ENCODE measurements around the gene CMC2.

CMC2 gene

DNA sequence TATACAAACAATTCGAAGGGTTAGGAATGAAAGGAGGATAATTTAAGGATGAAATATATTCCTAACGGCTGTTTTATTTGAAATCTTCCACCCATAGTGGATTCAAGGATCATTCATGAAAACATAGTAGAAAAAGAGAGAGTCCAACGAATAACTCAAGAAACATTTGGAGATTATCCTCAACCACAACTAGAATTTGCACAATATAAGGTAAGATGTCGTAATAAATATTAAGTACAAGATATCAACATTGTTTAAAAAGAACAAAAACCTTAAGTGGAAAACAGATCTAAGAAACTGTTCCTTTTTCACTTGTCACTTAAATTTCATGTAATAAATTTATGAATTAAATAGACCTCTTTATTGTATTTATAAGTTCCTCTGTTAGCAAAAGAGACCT, 19.7 kb upstream of the CMC2 start:
- Histone ChIP-seq H3K27me3 (ENCODE audit: control insufficient read depth, insufficient read depth, low read length) (no peaks in the 10 kb centered on the region), H3K4me2 (ENCODE audit: low read length) (no peak overlapping the region), H3K9ac (ENCODE audit: low read depth, low read length) (no peak overlapping the region), H3K36me3 (ENCODE audit: insufficient read depth, low read length) (peaks cover 36% of the 10 kb centered on the region), H3K9me3 (replicated peaks; ENCODE audit: low read length) (no peaks in the 10 kb centered on the region), H3K4me1 (ENCODE audit: control insufficient read depth, insufficient read depth, low read length) (no peaks in the 10 kb centered on the region), H3K4me3 (ENCODE audit: low read length) (no peak overlapping the region)

- Histone ChIP-seq H3K4me1 (ENCODE audit: control insufficient read depth, insufficient read depth, low read length) (no peaks in the 10 kb centered on the region), H3K9me3 (replicated peaks; ENCODE audit: low read length) (no peaks in the 10 kb centered on the region), H3K9ac (ENCODE audit: low read depth, low read length) (no peak overlapping the region), H3K4me2 (ENCODE audit: low read length) (no peak overlapping the region), H3K27me3 (ENCODE audit: control insufficient read depth, insufficient read depth, low read length) (no peaks in the 10 kb centered on the region), H3K4me3 (ENCODE audit: low read length) (no peak overlapping the region), H3K36me3 (ENCODE audit: insufficient read depth, low read length) (peaks cover 61% of the 10 kb centered on the region)
These were observed 11.8 kb upstream of the CMC2 start for GRCh38 chr16:81018496-81018895.

DNA sequence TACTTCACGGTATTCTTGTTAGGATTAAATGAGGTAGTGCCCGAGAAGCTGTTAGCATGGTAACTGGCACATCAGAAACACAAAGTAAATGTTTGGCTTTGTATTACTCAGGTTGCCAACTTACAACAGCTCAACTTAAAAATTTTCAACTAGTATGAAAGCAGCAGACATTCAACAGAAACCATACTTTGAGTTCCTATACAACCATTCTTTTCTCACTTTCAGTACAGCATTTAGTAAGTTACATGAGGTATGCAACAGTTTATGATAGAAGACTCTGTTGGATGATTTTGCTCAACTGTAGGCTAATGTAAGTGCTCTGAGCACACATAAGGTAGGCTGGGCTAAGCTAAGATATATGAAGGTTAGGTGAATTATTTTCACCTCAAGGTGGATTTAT, 8.0 kb upstream of the CMC2 start:
- H3K4me2 ChIP-seq (ENCODE audit: low read length): no peak overlapping the region
- H3K9ac ChIP-seq (ENCODE audit: low read depth, low read length): no peak overlapping the region
- no peaks in the 10 kb centered on the region for H3K27me3 ChIP-seq (ENCODE audit: control insufficient read depth, insufficient read depth, low read length)
- no peaks in the 10 kb centered on the region for H3K4me1 ChIP-seq (ENCODE audit: control insufficient read depth, insufficient read depth, low read length)
- peaks cover 48% of the 10 kb centered on the region for H3K36me3 ChIP-seq (ENCODE audit: insufficient read depth, low read length)
- H3K4me3 ChIP-seq (ENCODE audit: low read length): no peak overlapping the region
- H3K9me3 ChIP-seq (replicated peaks; ENCODE audit: low read length): no peaks in the 10 kb centered on the region

GRCh38 chr16:81012974-81013373, 6.3 kb upstream of the CMC2 start:
- H3K9ac ChIP-seq (ENCODE audit: low read depth, low read length): no peak overlapping the region
- H3K27me3 ChIP-seq (ENCODE audit: control insufficient read depth, insufficient read depth, low read length): no peaks in the 10 kb centered on the region
- no peak overlapping the region for H3K4me2 ChIP-seq (ENCODE audit: low read length)
- peaks cover 6% of the 10 kb centered on the region for H3K4me1 ChIP-seq (ENCODE audit: control insufficient read depth, insufficient read depth, low read length)
- H3K9me3 ChIP-seq (replicated peaks; ENCODE audit: low read length): no peaks in the 10 kb centered on the region
- H3K36me3 ChIP-seq (ENCODE audit: insufficient read depth, low read length): peaks cover 35% of the 10 kb centered on the region
- H3K4me3 ChIP-seq (ENCODE audit: low read length): no peak overlapping the region

DNA sequence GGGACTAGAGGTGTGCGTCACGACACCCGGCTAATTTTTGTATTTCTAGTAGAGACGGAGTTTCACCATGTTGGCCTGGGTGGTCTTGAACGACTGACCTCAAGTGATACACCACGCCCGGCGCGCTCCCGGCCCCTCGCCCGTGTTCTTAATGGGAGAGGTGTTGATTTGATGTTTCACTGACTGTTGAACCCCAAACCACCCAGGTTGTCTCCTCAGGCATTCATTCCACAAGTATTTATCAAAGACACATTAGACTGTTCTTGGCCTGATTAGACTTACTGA, 1.8 kb upstream of the CMC2 start:
- Histone ChIP-seq H3K27me3 (ENCODE audit: control insufficient read depth, insufficient read depth, low read length) (no peaks in the 10 kb centered on the region), H3K4me2 (ENCODE audit: low read length) (peak overlapping the region; percentile 86), H3K4me3 (ENCODE audit: low read length) (peak overlapping the region; percentile 85), H3K36me3 (ENCODE audit: insufficient read depth, low read length) (peaks cover 12% of the 10 kb centered on the region), H3K9me3 (replicated peaks; ENCODE audit: low read length) (no peaks in the 10 kb centered on the region), H3K9ac (ENCODE audit: low read depth, low read length) (peak overlapping the region; percentile 91), H3K4me1 (ENCODE audit: control insufficient read depth, insufficient read depth, low read length) (peaks cover 23% of the 10 kb centered on the region)

DNA sequence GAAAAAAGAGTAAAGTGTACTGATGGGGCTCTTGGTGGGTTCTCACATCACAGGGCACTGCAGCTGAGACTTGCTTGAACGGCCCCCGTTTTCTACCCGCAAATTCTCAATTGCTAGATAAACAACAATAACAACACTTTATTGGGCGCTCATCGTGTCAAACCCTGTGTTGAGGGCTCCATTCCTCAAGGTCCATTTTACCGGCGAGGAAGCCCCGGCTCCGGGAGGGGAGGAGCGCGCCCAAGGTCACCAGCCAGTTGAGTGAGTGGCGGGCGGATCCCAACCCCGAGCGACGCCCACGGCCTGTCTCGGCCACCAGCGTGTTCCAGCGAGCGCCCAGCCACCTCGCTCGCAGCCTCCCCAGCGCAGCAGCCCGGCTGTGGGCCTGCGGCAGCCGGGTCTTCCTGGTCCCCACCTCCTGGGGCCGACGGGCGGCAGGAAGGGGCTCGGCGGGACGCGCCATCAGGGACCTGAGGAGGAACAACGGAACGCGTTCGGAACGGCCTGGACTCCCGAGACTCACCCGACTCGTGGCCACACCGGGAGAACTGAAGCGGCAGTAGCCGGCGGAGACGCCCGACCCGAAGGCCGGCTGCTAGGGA, 373 bp downstream of the CMC2 start:
- H3K4me2 ChIP-seq (ENCODE audit: low read length): peak overlapping the region; percentile 86
- peak overlapping the region; percentile 91 for H3K9ac ChIP-seq (ENCODE audit: low read depth, low read length)
- H3K4me3 ChIP-seq (ENCODE audit: low read length): peak overlapping the region; percentile 85
- H3K36me3 ChIP-seq (ENCODE audit: insufficient read depth, low read length): no peaks in the 10 kb centered on the region
- no peaks in the 10 kb centered on the region for H3K9me3 ChIP-seq (replicated peaks; ENCODE audit: low read length)
- no peaks in the 10 kb centered on the region for H3K27me3 ChIP-seq (ENCODE audit: control insufficient read depth, insufficient read depth, low read length)
- H3K4me1 ChIP-seq (ENCODE audit: control insufficient read depth, insufficient read depth, low read length): peaks cover 25% of the 10 kb centered on the region

DNA sequence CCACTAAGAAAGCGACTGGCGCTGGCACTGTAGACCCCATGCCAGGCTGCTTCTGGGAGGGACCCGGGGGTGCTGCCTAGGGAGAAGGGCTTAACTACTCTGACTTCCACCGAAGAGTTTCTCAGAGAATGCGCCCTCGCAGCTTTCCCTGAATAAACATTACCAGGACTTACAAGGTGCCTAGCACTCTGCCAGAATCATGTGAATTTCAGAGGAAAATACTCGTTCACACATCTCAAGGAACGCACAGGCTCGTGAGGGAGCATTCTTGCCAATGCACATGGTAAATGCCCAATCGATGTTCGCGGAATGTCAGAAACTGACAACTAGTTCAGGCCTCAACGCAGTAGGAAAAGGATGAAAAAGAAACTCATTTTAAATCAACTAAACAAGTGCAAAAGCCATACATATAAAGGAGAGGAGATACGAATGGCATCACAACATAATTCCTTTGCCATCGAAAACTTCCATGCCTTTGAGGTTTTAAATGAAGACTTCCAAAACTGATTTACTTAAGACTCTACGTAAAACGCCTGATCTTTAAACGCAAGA, 999 bp downstream of the CMC2 start:
- Histone ChIP-seq H3K27me3 (ENCODE audit: control insufficient read depth, insufficient read depth, low read length) (no peaks in the 10 kb centered on the region), H3K9me3 (replicated peaks; ENCODE audit: low read length) (no peaks in the 10 kb centered on the region), H3K4me1 (ENCODE audit: control insufficient read depth, insufficient read depth, low read length) (peaks cover 25% of the 10 kb centered on the region), H3K4me2 (ENCODE audit: low read length) (peak overlapping the region; percentile 86), H3K9ac (ENCODE audit: low read depth, low read length) (peak overlapping the region; percentile 91), H3K4me3 (ENCODE audit: low read length) (peak overlapping the region; percentile 85), H3K36me3 (ENCODE audit: insufficient read depth, low read length) (no peaks in the 10 kb centered on the region)

DNA sequence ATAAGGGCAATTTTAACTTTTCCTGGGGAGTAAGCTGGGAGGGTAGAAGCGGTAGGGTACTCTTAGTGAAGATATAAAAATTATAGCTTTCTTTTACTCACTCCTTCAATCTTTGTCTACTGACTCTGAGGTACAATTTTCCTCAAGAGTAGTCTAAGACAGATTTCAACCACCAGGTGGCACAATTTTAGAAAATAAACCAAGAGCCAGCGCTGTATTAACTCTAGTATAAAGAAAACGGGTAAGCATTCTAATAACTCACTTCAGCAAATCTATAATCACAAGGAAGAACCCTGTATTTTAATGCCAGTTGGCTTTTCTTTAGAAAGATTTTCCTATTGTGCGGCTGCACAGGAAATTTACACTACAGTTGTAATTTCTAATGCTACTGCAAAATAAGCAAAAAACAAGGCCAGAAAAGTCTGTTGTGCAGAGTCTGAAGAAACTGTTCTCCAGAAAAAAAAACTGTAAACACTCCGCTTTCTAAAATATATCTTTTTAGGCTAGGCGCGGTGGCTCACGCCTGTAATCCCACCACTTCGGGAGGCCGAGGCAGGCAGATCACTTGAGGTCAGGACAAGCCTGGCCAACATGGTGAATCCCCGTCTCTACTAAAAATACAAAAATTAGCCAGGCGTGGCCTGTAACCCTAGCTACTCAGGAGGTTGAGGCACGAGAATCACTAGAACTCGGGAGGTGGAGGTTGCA, 1.9 kb downstream of the CMC2 start:
- H3K4me3 ChIP-seq (ENCODE audit: low read length): peak overlapping the region; percentile 85
- H3K9ac ChIP-seq (ENCODE audit: low read depth, low read length): peak overlapping the region; percentile 91

DNA sequence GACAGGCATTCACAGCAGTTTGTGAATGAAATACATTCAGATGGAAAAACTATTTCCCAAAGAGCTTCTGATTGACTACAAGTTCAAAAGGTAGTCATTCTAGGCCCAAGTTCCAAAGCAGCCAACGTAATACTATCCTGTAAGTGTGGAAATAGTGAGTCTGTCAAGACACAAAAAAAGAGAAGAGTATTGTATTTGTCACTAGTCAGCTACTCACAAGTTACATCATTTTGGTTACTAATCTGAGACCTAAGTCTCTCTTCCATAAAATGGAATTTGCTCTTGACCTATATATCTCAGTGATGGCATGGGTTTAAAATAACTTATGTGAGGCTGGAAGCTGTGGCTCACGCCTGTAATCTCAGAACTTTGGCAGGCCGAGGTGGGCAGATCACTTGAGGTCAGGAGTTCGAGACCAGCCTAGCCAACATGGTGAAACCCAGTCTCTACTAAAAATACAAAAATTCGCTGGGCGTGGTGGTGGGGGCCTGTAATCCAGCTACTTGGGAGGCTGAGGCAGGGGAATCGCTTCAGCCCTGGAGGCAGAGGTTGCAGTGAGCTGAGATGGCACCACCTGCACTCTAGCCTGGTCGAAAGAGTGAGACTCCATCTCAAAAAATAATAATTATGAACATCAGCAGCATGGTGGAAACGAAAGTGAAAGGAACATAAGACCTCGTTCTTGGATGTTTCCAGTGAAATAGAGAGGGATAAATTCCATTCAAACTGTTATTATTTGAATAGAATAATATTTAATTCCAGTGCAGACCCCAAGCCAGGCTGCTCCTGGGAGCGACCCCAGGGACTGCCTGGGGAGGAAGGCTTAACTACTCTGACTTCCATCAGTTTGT, 2.9 kb downstream of the CMC2 start:
- Histone ChIP-seq H3K27me3 (ENCODE audit: control insufficient read depth, insufficient read depth, low read length) (no peaks in the 10 kb centered on the region), H3K4me2 (ENCODE audit: low read length) (peak overlapping the region; percentile 86), H3K9ac (ENCODE audit: low read depth, low read length) (peak overlapping the region; percentile 91), H3K36me3 (ENCODE audit: insufficient read depth, low read length) (no peaks in the 10 kb centered on the region), H3K9me3 (replicated peaks; ENCODE audit: low read length) (no peaks in the 10 kb centered on the region), H3K4me3 (ENCODE audit: low read length) (peak overlapping the region; percentile 9), H3K4me1 (ENCODE audit: control insufficient read depth, insufficient read depth, low read length) (peaks cover 25% of the 10 kb centered on the region)

More for the DNA sequence above, 1.9 kb downstream of the CMC2 start:
- H3K36me3 ChIP-seq (ENCODE audit: insufficient read depth, low read length): no peaks in the 10 kb centered on the region
- H3K9me3 ChIP-seq (replicated peaks; ENCODE audit: low read length): no peaks in the 10 kb centered on the region
- H3K4me2 ChIP-seq (ENCODE audit: low read length): peak overlapping the region; percentile 86
- H3K4me1 ChIP-seq (ENCODE audit: control insufficient read depth, insufficient read depth, low read length): peaks cover 25% of the 10 kb centered on the region
- no peaks in the 10 kb centered on the region for H3K27me3 ChIP-seq (ENCODE audit: control insufficient read depth, insufficient read depth, low read length)

DNA sequence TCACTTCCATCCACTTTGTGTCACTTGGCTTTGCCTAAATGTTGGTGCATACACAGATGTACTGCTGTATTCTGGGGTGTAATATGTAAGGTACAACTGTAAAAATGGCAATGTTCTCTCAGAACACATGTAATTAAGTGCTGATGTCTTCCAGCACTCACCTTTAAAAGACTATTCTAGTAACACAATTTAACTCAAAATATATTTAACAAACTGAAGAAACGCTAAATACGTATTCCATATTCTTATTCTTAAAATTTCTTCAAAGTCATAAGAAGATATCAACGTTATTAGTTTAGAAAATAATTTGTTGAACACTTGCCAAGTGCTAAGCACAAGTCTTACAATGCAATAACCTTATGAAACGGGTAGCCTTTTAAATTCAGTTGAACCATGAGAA, 3.6 kb downstream of the CMC2 start:
- Histone ChIP-seq H3K4me3 (ENCODE audit: low read length) (no peak overlapping the region), H3K9ac (ENCODE audit: low read depth, low read length) (no peak overlapping the region), H3K27me3 (ENCODE audit: control insufficient read depth, insufficient read depth, low read length) (no peaks in the 10 kb centered on the region), H3K36me3 (ENCODE audit: insufficient read depth, low read length) (no peaks in the 10 kb centered on the region), H3K9me3 (replicated peaks; ENCODE audit: low read length) (no peaks in the 10 kb centered on the region), H3K4me2 (ENCODE audit: low read length) (no peak overlapping the region), H3K4me1 (ENCODE audit: control insufficient read depth, insufficient read depth, low read length) (peaks cover 19% of the 10 kb centered on the region)

GRCh38 chr16:81001330-81001729, 5.4 kb downstream of the CMC2 start:
- Histone ChIP-seq H3K4me3 (ENCODE audit: low read length) (no peak overlapping the region), H3K27me3 (ENCODE audit: control insufficient read depth, insufficient read depth, low read length) (no peaks in the 10 kb centered on the region), H3K4me1 (ENCODE audit: control insufficient read depth, insufficient read depth, low read length) (peaks cover 27% of the 10 kb centered on the region), H3K4me2 (ENCODE audit: low read length) (no peak overlapping the region), H3K9ac (ENCODE audit: low read depth, low read length) (no peak overlapping the region), H3K9me3 (replicated peaks; ENCODE audit: low read length) (no peaks in the 10 kb centered on the region), H3K36me3 (ENCODE audit: insufficient read depth, low read length) (no peaks in the 10 kb centered on the region)
